Spleen (tissue), 11 donors: Measurements from ENCODE around the gene KCNJ12. TPM values are rescaled to one million over a fixed set of nuclear protein-coding genes. Genes with fewer than 3 reads are reported as not detected.
A peak's percentile ranks its signal among the peaks of the same experiment; 100 is the strongest.

Experiments used
- DNase-seq: peaks from one replicate; pipeline ENCODE4 v3.0.0-alpha.2; 2020
- H3K27ac ChIP-seq, 8 donors: fragments of 200-600 bp; sonication (generic) in 7 of 8; 1 replicate in 4 of 8; 2 replicates in 4 of 8; pipeline versions ENCODE4 v1.5.0 to v1.8.0; 2016 to 2021; ENCODE audit warnings: inconsistent platforms in 4 of 8, mild to moderate bottlenecking in 4 of 8, moderate library complexity in 1 of 8
- H3K27me3 ChIP-seq, 7 donors: fragments of 200-600 bp; sonication (generic) in 6 of 7; replicated peaks in 1 of 7; 1 replicate in 4 of 7; 2 replicates in 3 of 7; pipeline versions ENCODE4 v1.5.0 to v1.8.0; 2016 to 2021; ENCODE audit warnings: inconsistent platforms in 3 of 7, mild to moderate bottlenecking in 1 of 7
- H3K36me3 ChIP-seq, 6 donors: fragments of 200-600 bp; sonication (generic) in 5 of 6; 1 replicate in 4 of 6; 2 replicates in 2 of 6; pipeline versions ENCODE4 v1.5.0 to v1.8.0; 2016 to 2021; ENCODE audit warnings: inconsistent platforms in 2 of 6
- H3K4me1 ChIP-seq, 6 donors: fragments of 200-600 bp; sonication (generic) in 5 of 6; 1 replicate in 3 of 6; 2 replicates in 3 of 6; pipeline versions ENCODE4 v1.5.0 to v1.8.0; 2016 to 2021; ENCODE audit warnings: inconsistent platforms in 3 of 6
- H3K4me3 ChIP-seq, 8 donors: fragments of 200-600 bp; sonication (generic) in 7 of 8; 1 replicate in 4 of 8; 2 replicates in 4 of 8; pipeline versions ENCODE4 v1.5.0 to v1.8.0; 2016 to 2021; ENCODE audit warnings: inconsistent platforms in 4 of 8, mild to moderate bottlenecking in 4 of 8, moderate library complexity in 2 of 8
- H3K9me3 ChIP-seq, 8 donors: fragments of 200-600 bp; sonication (generic) in 7 of 8; 1 replicate in 4 of 8; 2 replicates in 4 of 8; pipeline versions ENCODE4 v1.5.0 to v1.8.0; 2016 to 2021; ENCODE audit warnings: inconsistent platforms in 4 of 8
- POLR2A ChIP-seq, 3 donors: fragments of 450-650 bp; IDR thresholded peaks; one replicate each; pipeline ENCODE4 v1.5.1; 2017; ENCODE audit warnings: antibody characterized with exemption in 3 of 3, mild to moderate bottlenecking in 1 of 3
- POLR2AphosphoS5 ChIP-seq, 3 donors: sonication (generic); formaldehyde crosslinking; IDR thresholded peaks; one replicate each; pipeline ENCODE4 v1.5.1; 2017; ENCODE audit warnings: antibody characterized with exemption in 3 of 3
- WGBS, 5 donors: extraction: QIAGEN DNeasy Blood & Tissue Kit in 3 of 5; methylation state at CpG; one replicate each; pipeline versions ENCODE4 v1.1.5 to v1.1.7; 2013 to 2018; 5-methylcytosine and 5-hydroxymethylcytosine counted together
- intact Hi-C: fragments of 100-400 bp; cut with DNase I; formaldehyde crosslinking; loops from one replicate; pipeline ENCODE4 v1.15.0; 2023; ENCODE audit warnings: low total_unique reads
- polyA plus RNA-seq, 3 donors: library from polyadenylated mRNA; stranded (reverse); fragments of 200-250 nt; gene quantifications; one replicate each; pipeline ENCODE4 v1.2.1, GENCODE V29; 2013
- total RNA-seq, 7 donors: library from RNA; depleted of rRNA in 3 of 7; stranded (reverse); fragments of >200 nt in 3 of 7; fragmentation: NEBNext Ultra II Directional in 4 of 7; extraction: Animal tissue kit (Norgen Biotek cat#: 25700) in 4 of 7; gene quantifications; one replicate each; pipeline versions ENCODE4 v1.1.0 to v1.2.1, GENCODE V29; 2016 to 2021
- TF ChIP-seq, protein P1 (sequence below), 11 experiments: fragments of 200-600 bp in 7 of 11; fragments of 450-650 bp in 4 of 11; sonication (generic) in 4 of 11; IDR thresholded peaks in 8 of 11; conservative IDR thresholded peaks in 3 of 11; 1 replicate in 7 of 11; 2 replicates in 4 of 11; pipeline versions ENCODE4 v1.4.0 to v1.8.0; 2016 to 2021; ENCODE audit warnings: antibody characterized with exemption in 11 of 11, inconsistent platforms in 4 of 11, mild to moderate bottlenecking in 1 of 11
- donor health status: healthy with polysubstance abuse.
- donor health status: DM: no; HTN: no; CAD: no; lungs with moderate emphysema.
- donor health status: DM: no; HTN: no; CAD: no.
- donor health status: Bipolar disorder and iron deficiency.
- donor health status: healthy.
- donor health status: DM: no; HTN: no; CAD: no.
- donor health status: DM: yes; HTN: yes; CAD: no.

KCNJ12 gene
- total and polyA plus RNA-seq, 10 donors, result 0.11 to 4.8 (median 2.2) TPM

DNA sequence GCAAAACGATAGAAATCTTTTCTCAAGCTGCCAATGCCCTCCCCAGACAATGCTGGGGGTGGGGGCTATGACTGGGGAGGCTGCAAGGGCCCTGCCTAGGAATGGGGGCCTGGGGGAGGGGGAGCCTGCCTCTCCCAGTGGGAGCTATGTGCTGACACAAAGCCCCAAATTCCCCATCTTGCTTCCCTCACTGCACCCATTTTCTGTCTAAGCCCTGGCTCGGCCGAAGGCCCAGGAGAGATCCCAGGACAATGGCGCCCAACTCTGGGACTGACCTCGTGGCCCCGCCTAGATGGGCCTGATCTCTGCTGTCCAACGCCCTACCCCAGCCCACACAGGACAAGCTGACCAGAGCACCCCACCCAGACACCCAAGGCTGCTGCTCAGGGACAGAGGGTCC, 11.1 kb upstream of the KCNJ12 start:
- TF ChIP-seq, protein P1, sequence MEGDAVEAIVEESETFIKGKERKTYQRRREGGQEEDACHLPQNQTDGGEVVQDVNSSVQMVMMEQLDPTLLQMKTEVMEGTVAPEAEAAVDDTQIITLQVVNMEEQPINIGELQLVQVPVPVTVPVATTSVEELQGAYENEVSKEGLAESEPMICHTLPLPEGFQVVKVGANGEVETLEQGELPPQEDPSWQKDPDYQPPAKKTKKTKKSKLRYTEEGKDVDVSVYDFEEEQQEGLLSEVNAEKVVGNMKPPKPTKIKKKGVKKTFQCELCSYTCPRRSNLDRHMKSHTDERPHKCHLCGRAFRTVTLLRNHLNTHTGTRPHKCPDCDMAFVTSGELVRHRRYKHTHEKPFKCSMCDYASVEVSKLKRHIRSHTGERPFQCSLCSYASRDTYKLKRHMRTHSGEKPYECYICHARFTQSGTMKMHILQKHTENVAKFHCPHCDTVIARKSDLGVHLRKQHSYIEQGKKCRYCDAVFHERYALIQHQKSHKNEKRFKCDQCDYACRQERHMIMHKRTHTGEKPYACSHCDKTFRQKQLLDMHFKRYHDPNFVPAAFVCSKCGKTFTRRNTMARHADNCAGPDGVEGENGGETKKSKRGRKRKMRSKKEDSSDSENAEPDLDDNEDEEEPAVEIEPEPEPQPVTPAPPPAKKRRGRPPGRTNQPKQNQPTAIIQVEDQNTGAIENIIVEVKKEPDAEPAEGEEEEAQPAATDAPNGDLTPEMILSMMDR (IDR thresholded peaks at IDR 0.05 in 8 of 11, conservative IDR thresholded peaks at IDR 0.05 in 3 of 11), result no peak
- TF ChIP-seq POLR2A (IDR thresholded peaks at IDR 0.05), result no peak
- TF ChIP-seq POLR2AphosphoS5 (IDR thresholded peaks at IDR 0.05), result no peak
- Histone ChIP-seq H3K27me3 (peaks cover 0 to 14% (median 0%) of the 10 kb centered on the region in 7 donors), H3K36me3 (no peaks in the 10 kb centered on the region), H3K9me3 (no peaks in the 10 kb centered on the region), H3K4me3 (no peak overlapping the region), H3K27ac (no peak overlapping the region), H3K4me1 (peaks cover 0 to 11% (median 0%) of the 10 kb centered on the region in 6 donors)
- intact Hi-C loops, result no loop called here
- WGBS, 5 donors, result 70 to 91% (median 82%) methylated on average over 7 of the region's 7 CpGs
- DNase-seq, result no peak

DNA sequence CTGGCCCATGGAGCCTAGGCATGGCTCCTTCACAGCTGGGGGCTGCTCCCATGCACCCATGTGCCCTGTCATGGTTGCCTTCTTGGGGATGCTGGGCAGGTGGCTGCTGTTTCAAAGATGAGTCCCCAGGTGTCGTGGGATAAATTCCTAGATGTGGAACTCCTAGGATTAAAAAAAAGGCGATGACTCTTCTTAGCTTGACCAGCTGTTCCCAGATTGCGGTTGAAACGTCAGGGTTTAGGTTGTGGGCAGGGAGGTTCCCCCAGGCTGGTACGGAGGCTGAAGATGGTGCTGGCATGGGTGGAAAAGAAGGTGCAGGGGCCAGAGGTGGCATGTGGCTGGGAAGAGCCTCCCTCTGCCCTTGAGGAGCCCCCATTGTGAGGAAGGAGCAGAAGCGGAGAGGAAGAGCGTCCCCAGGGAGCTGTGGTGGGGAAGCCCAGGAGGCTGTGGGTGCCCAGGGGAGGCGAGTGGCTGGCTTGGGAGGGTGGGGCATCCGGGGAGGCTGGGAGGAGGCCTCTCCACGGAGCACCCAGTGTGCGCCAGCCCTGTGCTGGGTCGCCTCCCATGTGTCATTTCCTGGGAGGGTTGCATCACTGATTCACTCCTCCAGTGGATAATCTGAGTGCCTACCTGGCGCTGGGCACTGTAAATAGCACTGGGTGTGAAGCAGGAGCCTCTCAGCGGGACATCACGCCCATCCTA, 7.5 kb upstream of the KCNJ12 start:
- peaks cover 0 to 11% (median 0%) of the 10 kb centered on the region in 6 donors for H3K4me1 ChIP-seq
- H3K27me3 ChIP-seq, result peaks cover 0 to 45% (median 0%) of the 10 kb centered on the region in 7 donors
- no peaks in the 10 kb centered on the region for H3K9me3 ChIP-seq
- no peak for DNase-seq
- no peaks in the 10 kb centered on the region for H3K36me3 ChIP-seq
- intact Hi-C loops, result no loop called here
- WGBS, 5 donors, result 61 to 74% (median 64%) methylated on average over 14 to 15 of the region's 15 CpGs
- H3K27ac ChIP-seq, result no peak overlapping the region
- no peak overlapping the region for H3K4me3 ChIP-seq
- TF ChIP-seq POLR2A (IDR thresholded peaks at IDR 0.05) (no peak), POLR2AphosphoS5 (IDR thresholded peaks at IDR 0.05) (peak in 1 of 3 donors; percentile 12)

DNA sequence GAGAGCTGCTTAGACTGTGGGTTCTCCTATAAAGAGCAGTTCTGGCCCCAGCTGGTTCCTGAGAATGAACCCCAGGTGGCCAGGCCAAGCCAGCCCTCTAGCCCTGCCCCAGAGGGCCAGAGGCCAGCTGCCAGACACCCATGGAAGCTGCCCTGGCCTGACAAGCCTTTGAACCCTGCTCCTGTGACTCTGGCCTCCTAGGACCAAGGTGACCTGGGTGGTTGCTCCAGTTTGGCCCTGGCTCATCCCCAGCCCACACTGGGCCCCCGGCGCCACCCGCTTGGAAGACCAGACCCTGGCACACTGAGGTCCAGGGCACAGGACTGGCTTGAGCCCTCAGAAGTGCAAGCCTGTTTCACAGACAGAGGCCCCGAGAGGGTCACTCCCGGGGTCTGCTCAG, 6.8 kb upstream of the KCNJ12 start:
- intact Hi-C loops, result no loop called here
- 67 to 95% (median 92%) methylated on average over 1 to 5 of the region's 5 CpGs; no CpG with 5 or more reads in 1 of the 5 donors for WGBS, 5 donors
- no peak for DNase-seq
- Histone ChIP-seq H3K27ac (no peak overlapping the region), H3K4me1 (peaks cover 0 to 11% (median 0%) of the 10 kb centered on the region in 6 donors), H3K27me3 (peaks cover 0 to 52% (median 0%) of the 10 kb centered on the region in 7 donors), H3K36me3 (no peaks in the 10 kb centered on the region), H3K9me3 (no peaks in the 10 kb centered on the region), H3K4me3 (no peak overlapping the region)
- TF ChIP-seq POLR2A (IDR thresholded peaks at IDR 0.05) (no peak), POLR2AphosphoS5 (IDR thresholded peaks at IDR 0.05) (no peak)
- TF ChIP-seq, protein P1 (IDR thresholded peaks at IDR 0.05 in 8 of 11, conservative IDR thresholded peaks at IDR 0.05 in 3 of 11), result no peak

DNA sequence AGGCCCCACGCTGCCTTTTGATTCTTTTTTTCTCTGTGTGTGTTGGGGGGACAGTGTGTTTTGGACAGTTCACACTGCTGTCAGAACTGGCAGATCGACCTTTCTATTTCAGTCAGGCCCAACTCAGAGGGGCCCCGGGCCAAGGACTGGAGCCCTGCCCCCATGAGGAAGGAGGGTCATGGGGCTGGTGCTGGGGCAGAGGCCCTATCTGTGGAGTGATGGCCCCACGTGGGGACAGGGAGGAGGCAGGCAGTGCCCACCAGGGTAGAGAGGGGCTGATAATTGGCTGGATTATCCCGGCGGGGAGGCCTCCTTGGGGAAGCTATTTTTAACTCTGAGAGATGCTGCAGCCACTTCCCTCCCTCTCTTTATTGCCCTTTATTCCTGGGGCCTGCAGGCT, 5.7 kb upstream of the KCNJ12 start:
- Histone ChIP-seq H3K27me3 (peaks cover 0 to 62% (median 9%) of the 10 kb centered on the region in 7 donors), H3K9me3 (no peaks in the 10 kb centered on the region), H3K4me1 (peaks cover 0 to 15% (median 0%) of the 10 kb centered on the region in 6 donors), H3K27ac (no peak overlapping the region), H3K4me3 (no peak overlapping the region), H3K36me3 (no peaks in the 10 kb centered on the region)
- no peak for DNase-seq
- intact Hi-C loops, result no loop called here
- 12 to 25% (median 18%) methylated on average over 6 of the region's 6 CpGs for WGBS, 5 donors
- no peak for TF ChIP-seq POLR2AphosphoS5 (IDR thresholded peaks at IDR 0.05)
- no peak for TF ChIP-seq POLR2A (IDR thresholded peaks at IDR 0.05)
- TF ChIP-seq, protein P1 (IDR thresholded peaks at IDR 0.05 in 8 of 11, conservative IDR thresholded peaks at IDR 0.05 in 3 of 11), result no peak
